Sigmoid colon (tissue), 7 donors: Measurements from ENCODE around the gene CRELD2. TPM values are rescaled to one million over a fixed set of nuclear protein-coding genes. Genes with fewer than 3 reads are reported as not detected.

Experiments used
- DNase-seq: peaks from one replicate; pipeline ENCODE4 v3.0.0-alpha.2; 2019
- H3K27ac ChIP-seq, 4 donors: fragments of 200-600 bp; sonication (generic); one replicate each; pipeline ENCODE4 v1.5.1; 2016 to 2019; ENCODE audit warnings: mild to moderate bottlenecking in 1 of 4
- H3K27me3 ChIP-seq, 3 donors: fragments of 200-600 bp; sonication (generic); one replicate each; pipeline ENCODE4 v1.5.1; 2019; ENCODE audit warnings: mild to moderate bottlenecking in 1 of 3
- H3K36me3 ChIP-seq, 4 donors: fragments of 200-600 bp; sonication (generic); one replicate each; pipeline ENCODE4 v1.5.1; 2016 to 2019
- H3K4me1 ChIP-seq, 4 donors: fragments of 200-600 bp; sonication (generic); one replicate each; pipeline ENCODE4 v1.5.1; 2017 to 2019
- H3K4me3 ChIP-seq, 4 donors: fragments of 200-600 bp; sonication (generic); one replicate each; pipeline ENCODE4 v1.5.1; 2017 to 2019; ENCODE audit warnings: mild to moderate bottlenecking in 2 of 4, moderate library complexity in 1 of 4
- H3K9me3 ChIP-seq, 4 donors: fragments of 200-600 bp in 3 of 4; sonication (generic) in 3 of 4; one replicate each; pipeline versions ENCODE4 v1.5.1 to v1.6.1; 2013 to 2019
- CTCF ChIP-seq, 4 experiments: fragments of 450-650 bp in 3 of 4; fragments of 200-600 bp in 1 of 4; IDR thresholded peaks; one replicate each; pipeline ENCODE4 v1.5.1; 2016 to 2019; ENCODE audit warnings: antibody characterized with exemption in 4 of 4, mild to moderate bottlenecking in 3 of 4, moderate library complexity in 2 of 4
- EP300 ChIP-seq, 4 donors: sonication (generic); formaldehyde crosslinking; IDR thresholded peaks; one replicate each; pipeline ENCODE4 v1.6.1; 2017; ENCODE audit warnings: antibody characterized with exemption in 4 of 4
- POLR2A ChIP-seq, 2 donors: fragments of 450-650 bp; IDR thresholded peaks; one replicate each; pipeline ENCODE4 v1.6.1; 2016; ENCODE audit warnings: antibody characterized with exemption in 2 of 2, mild to moderate bottlenecking in 2 of 2, moderate library complexity in 2 of 2
- POLR2AphosphoS5 ChIP-seq, 4 donors: sonication (generic); formaldehyde crosslinking; IDR thresholded peaks; one replicate each; pipeline ENCODE4 v1.6.1; 2017; ENCODE audit warnings: antibody characterized with exemption in 4 of 4
- WGBS, 2 donors: extraction: QIAGEN DNeasy Blood & Tissue Kit; methylation state at CpG; one replicate each; pipeline ENCODE4 v1.1.7; 2013; 5-methylcytosine and 5-hydroxymethylcytosine counted together
- intact Hi-C: fragments of 100-400 bp; cut with DNase I; formaldehyde crosslinking; loops from one replicate; pipeline ENCODE4 v1.15.1; 2023
- polyA plus RNA-seq, 3 donors: library from polyadenylated mRNA; stranded (reverse); fragments of 200-250 nt; gene quantifications; one replicate each; pipeline ENCODE4 v1.2.3, GENCODE V29; 2013
- total RNA-seq, 4 donors: library from RNA; depleted of rRNA; stranded (reverse); fragments of >200 nt; gene quantifications; one replicate each; pipeline ENCODE4 v1.1.0, GENCODE V29; 2016
- donor health status: healthy with polysubstance abuse.
- donor health status: Bipolar disorder and iron deficiency.
- donor health status: healthy.

The CRELD2 gene
- total and polyA plus RNA-seq, 7 donors: 9.2 to 97.7 (median 20.2) TPM

GRCh38 chr22:49911881-49912625, 6.4 kb upstream of the CRELD2 start:
- intact Hi-C loops: loop anchor here (10.0 kb wide), 1 partner anchor 117 kb away; no protein-coding TSS in a partner anchor
- WGBS, 2 donors: 95 to 97% methylated on average over 30 of the region's 30 CpGs
- no peak for TF ChIP-seq POLR2A (IDR thresholded peaks at IDR 0.05)
- TF ChIP-seq EP300 (IDR thresholded peaks at IDR 0.05): no peak
- TF ChIP-seq POLR2AphosphoS5 (IDR thresholded peaks at IDR 0.05): no peak
- no peak for TF ChIP-seq CTCF (IDR thresholded peaks at IDR 0.05)
- Histone ChIP-seq H3K27ac (no peak overlapping the region), H3K27me3 (no peaks in the 10 kb centered on the region), H3K4me3 (no peak overlapping the region), H3K9me3 (no peaks in the 10 kb centered on the region), H3K4me1 (peaks cover 0 to 6% (median 4%) of the 10 kb centered on the region in 4 donors), H3K36me3 (peaks cover 11 to 63% (median 21%) of the 10 kb centered on the region in 4 donors)
- DNase-seq: no peak

GRCh38 chr22:49913026-49913425, 5.4 kb upstream of the CRELD2 start:
- peaks cover 1 to 53% (median 13%) of the 10 kb centered on the region in 4 donors for H3K36me3 ChIP-seq

GRCh38 chr22:49913446-49913845, 5.0 kb upstream of the CRELD2 start:
- H3K4me3 ChIP-seq: no peak overlapping the region
- no peak overlapping the region for H3K27ac ChIP-seq
- H3K9me3 ChIP-seq: no peaks in the 10 kb centered on the region
- peaks cover 0 to 53% (median 13%) of the 10 kb centered on the region in 4 donors for H3K36me3 ChIP-seq
- H3K27me3 ChIP-seq: no peaks in the 10 kb centered on the region
- intact Hi-C loops: loop anchor here (10.0 kb wide), 1 partner anchor 119 kb away; no protein-coding TSS in a partner anchor
- 96 to 97% methylated on average over 14 of the region's 14 CpGs for WGBS, 2 donors
- TF ChIP-seq EP300 (IDR thresholded peaks at IDR 0.05) (no peak), POLR2AphosphoS5 (IDR thresholded peaks at IDR 0.05) (no peak), POLR2A (IDR thresholded peaks at IDR 0.05) (no peak), CTCF (IDR thresholded peaks at IDR 0.05) (no peak)
- H3K4me1 ChIP-seq: peaks cover 0 to 14% (median 12%) of the 10 kb centered on the region in 4 donors
- DNase-seq: no peak

More at GRCh38 chr22:49913026-49913425, 5.4 kb upstream of the CRELD2 start:
- DNase-seq: no peak
- H3K4me1 ChIP-seq: peaks cover 0 to 14% (median 12%) of the 10 kb centered on the region in 4 donors
- H3K4me3 ChIP-seq: no peak overlapping the region
- no peaks in the 10 kb centered on the region for H3K9me3 ChIP-seq
- H3K27ac ChIP-seq: no peak overlapping the region
- TF ChIP-seq POLR2A (IDR thresholded peaks at IDR 0.05) (no peak), EP300 (IDR thresholded peaks at IDR 0.05) (no peak), POLR2AphosphoS5 (IDR thresholded peaks at IDR 0.05) (no peak), CTCF (IDR thresholded peaks at IDR 0.05) (no peak)
- 97% methylated on average over 14 of the region's 14 CpGs for WGBS, 2 donors
- intact Hi-C loops: loop anchor here (10.0 kb wide), 1 partner anchor 118 kb away; no protein-coding TSS in a partner anchor
- no peaks in the 10 kb centered on the region for H3K27me3 ChIP-seq

GRCh38 chr22:49914256-49914655, 4.2 kb upstream of the CRELD2 start:
- peaks cover 0 to 47% (median 9%) of the 10 kb centered on the region in 4 donors for H3K36me3 ChIP-seq
- intact Hi-C loops: loop anchor here (10.0 kb wide), 1 partner anchor 119 kb away; no protein-coding TSS in a partner anchor
- no peaks in the 10 kb centered on the region for H3K9me3 ChIP-seq
- H3K27me3 ChIP-seq: no peaks in the 10 kb centered on the region
- no peak overlapping the region for H3K27ac ChIP-seq
- 90 to 94% methylated on average over 12 of the region's 12 CpGs for WGBS, 2 donors
- DNase-seq: no peak
- H3K4me3 ChIP-seq: no peak overlapping the region
- H3K4me1 ChIP-seq: peaks cover 0 to 20% (median 18%) of the 10 kb centered on the region in 4 donors
- no peak for TF ChIP-seq EP300 (IDR thresholded peaks at IDR 0.05)
- no peak for TF ChIP-seq POLR2A (IDR thresholded peaks at IDR 0.05)
- TF ChIP-seq POLR2AphosphoS5 (IDR thresholded peaks at IDR 0.05): no peak
- TF ChIP-seq CTCF (IDR thresholded peaks at IDR 0.05): no peak
